Astrocyte of the spinal cord (primary cell): ENCODE measurements around the gene ZSWIM7.

Source experiments
- DNase-seq: peaks from one replicate; pipeline ENCODE4 v3.0.0; 2011; ENCODE audit warnings: low read depth, low spot score
- H3K4me3 ChIP-seq: 2 replicates; pipeline ENCODE4 v1.5.1; 2011; ENCODE audit warnings: low read depth, mild to moderate bottlenecking, low read length, moderate library complexity
- CTCF ChIP-seq: IDR thresholded peaks from 2 replicates; pipeline ENCODE4 v1.5.1; 2012; ENCODE audit warnings: low read depth, mild to moderate bottlenecking, low read length, inconsistent platforms
- in situ Hi-C: cut with HindIII; loops from 2 replicates; pipeline ENCODE4 v1.10.0; 2017; ENCODE audit warnings: low sequenced_read_pairs

Gene ZSWIM7

DNA sequence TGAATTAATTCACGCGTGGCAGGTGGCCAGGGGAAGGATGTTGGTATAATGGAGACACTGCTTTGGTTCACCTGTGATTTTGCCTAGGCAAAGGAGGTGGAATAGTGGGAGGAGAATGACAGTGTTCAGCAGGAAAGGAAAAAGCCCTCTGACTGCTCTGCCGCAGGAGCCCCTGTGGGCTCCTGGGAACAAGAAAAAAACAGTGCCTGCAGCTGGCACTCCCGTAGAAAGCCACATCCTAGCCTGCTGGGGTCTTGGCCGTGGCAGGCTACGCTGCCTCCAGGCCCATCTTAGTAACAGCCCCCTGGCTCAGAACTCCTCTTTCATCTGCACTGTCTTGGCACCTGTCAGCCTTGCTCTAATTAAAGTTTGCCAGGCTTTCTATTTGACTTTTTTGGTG lies 34.0 kb downstream of the ZSWIM7 start:
- in situ Hi-C loops = no loop called here

DNA sequence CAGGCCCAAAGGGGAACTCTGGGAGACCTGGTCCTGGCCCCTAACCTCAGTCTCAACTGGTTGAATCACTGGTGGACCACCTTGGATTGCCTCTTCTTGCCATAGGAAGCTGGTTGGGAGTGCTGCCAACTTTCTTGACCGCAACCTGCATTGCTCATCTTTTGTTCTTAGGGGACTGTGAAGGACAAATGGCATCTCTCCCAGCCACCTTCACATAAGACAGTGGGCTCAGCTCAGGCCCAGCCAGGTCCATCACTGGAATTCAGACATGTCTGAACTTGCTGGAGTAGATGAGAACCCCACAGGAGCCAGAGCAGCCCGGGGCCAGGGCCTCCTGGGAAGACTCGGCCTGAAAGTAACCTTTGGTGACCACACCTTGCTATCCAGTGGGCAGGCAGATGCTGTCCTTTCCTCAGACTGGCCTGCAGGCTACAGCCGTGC lies 35.8 kb downstream of the ZSWIM7 start:
- in situ Hi-C loops = no loop called here
- peak; percentile 85 for DNase-seq
- H3K4me3 ChIP-seq = no peak overlapping the region
- TF ChIP-seq CTCF = no peak

More for the DNA sequence above, 34.0 kb downstream of the ZSWIM7 start:
- H3K4me3 ChIP-seq = no peak overlapping the region
- TF ChIP-seq CTCF = no peak
- no peak for DNase-seq

DNA sequence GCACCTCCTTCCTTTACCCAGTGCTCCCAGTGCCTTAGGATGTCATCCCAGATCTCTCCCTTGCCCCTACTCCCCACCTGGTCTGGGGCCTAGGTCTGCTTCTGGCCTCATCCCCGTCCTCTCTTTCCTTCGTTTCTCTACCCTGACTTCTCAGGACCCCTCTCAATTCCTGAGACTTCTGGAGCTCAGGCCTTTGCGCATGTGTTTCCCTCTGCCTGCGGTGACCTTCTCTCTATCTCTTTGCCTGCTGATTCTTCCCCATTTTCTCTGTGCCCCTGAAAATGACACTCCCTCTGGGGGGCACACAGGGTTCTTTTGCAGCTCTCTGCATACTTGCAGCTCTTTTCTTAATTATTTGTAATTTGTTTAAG lies 41.0 kb downstream of the ZSWIM7 start:
- H3K4me3 ChIP-seq = no peak overlapping the region
- no peak for TF ChIP-seq CTCF
- DNase-seq = no peak
- in situ Hi-C loops = no loop called here

- H3K4me3 ChIP-seq = no peak overlapping the region
- in situ Hi-C loops = no loop called here
- DNase-seq = no peak
- no peak for TF ChIP-seq CTCF
Measured at GRCh38 chr17:15957608-15958307, 41.7 kb downstream of the ZSWIM7 start.

- no peak overlapping the region for H3K4me3 ChIP-seq
- TF ChIP-seq CTCF = no peak
- no peak for DNase-seq
- in situ Hi-C loops = no loop called here
Measured at GRCh38 chr17:15957206-15957605, 42.3 kb downstream of the ZSWIM7 start.

DNA sequence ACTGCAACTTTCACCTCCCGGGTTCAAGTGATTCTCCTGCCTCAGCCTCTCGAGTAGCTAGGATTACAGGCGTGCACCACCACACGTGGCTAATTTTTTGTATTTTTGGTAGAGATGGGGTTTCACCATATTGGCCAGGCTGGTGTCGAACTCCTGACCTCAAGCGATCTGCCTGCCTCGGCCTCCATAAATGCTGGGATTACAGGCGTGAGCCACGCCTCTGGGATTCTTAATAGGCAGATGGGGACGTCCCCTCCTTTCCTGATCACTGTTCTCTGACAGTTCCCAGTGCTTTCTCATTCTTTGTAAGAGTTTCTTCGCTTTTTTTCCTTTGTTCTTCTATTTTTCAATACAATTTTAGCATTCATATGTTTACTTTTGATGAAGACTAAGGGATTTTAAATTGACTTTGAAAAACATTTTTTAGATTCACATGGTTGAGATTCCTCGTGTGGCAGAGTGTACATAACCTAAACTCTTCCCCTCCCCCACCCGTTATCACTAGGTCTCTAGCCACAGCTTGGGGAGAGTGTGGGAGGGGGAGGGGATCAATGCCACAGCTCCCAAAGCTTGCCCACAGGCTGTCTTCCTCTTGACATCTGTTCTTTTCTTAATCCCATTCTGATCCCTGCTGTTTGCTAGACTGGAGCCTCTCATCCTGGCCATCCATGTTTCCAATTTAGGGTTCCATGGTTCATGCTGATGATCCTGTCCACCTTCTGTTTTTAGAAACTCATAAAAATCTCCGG lies 43.5 kb downstream of the ZSWIM7 start:
- H3K4me3 ChIP-seq = no peak overlapping the region
- in situ Hi-C loops = no loop called here
- no peak for DNase-seq
- TF ChIP-seq CTCF = no peak
